ENCODE data around the gene AMPD2. TPM values are rescaled to one million over a fixed set of nuclear protein-coding genes. Genes with fewer than 3 reads are reported as not detected.

AMPD2 gene
- total and polyA plus RNA-seq, 2 experiments from 2014 or later = 61.3 to 79.3 TPM

- 64 to 67% methylated on average over 2 of the region's 2 CpGs for WGBS, 2 experiments (ENCODE audit: low coverage in 1 of 2, low lambda C conversion rate in 2 of 2, missing lambda C conversion rate in 2 of 2)
- Histone ChIP-seq H3K9ac (no peak overlapping the region), H3K27me3 (replicated peaks; ENCODE audit: insufficient read depth) (no peaks in the 10 kb centered on the region), H3K9me3 (ENCODE audit: low read depth) (no peaks in the 10 kb centered on the region), H3K79me2 (ENCODE audit: insufficient read depth) (no peaks in the 10 kb centered on the region), H3K27ac (no peak overlapping the region), H3F3A (ENCODE audit: insufficient read depth) (no peaks in the 10 kb centered on the region), H3K36me3 (ENCODE audit: low read depth) (no peaks in the 10 kb centered on the region), H3K4me2 (ENCODE audit: unreplicated experiment) (no peak overlapping the region), H3K4me1 (ENCODE audit: insufficient read depth) (peaks cover 5% of the 10 kb centered on the region; the same call in 1 of the 2 replicates), H3K9me2 (ENCODE audit: insufficient read depth) (no peaks in the 10 kb centered on the region), H4K20me1 (ENCODE audit: insufficient read depth) (no peaks in the 10 kb centered on the region), H3K4me3 (no peak overlapping the region), H2AFZ (no peak overlapping the region)
- TF ChIP-seq EZH2 (IDR thresholded peaks at IDR 0.05; ENCODE audit: insufficient read depth, poor library complexity, severe bottlenecking) = no peak
- TF ChIP-seq EZH2phosphoT487 (IDR thresholded peaks at IDR 0.05; ENCODE audit: insufficient read depth, low read depth) = no peak
- in situ Hi-C loops (cut with MboI) = no loop called here
- no peak for DNase-seq
Measured at GRCh38 chr1:109661391-109661790, 41.8 kb downstream of the AMPD2 start.

- no peaks in the 10 kb centered on the region for H3K36me3 ChIP-seq (ENCODE audit: low read depth)
- H3K79me2 ChIP-seq (ENCODE audit: insufficient read depth) = no peaks in the 10 kb centered on the region
- H4K20me1 ChIP-seq (ENCODE audit: insufficient read depth) = no peaks in the 10 kb centered on the region
- H3K4me3 ChIP-seq = no peak overlapping the region
- in situ Hi-C loops (cut with MboI) = no loop called here
- no peak for TF ChIP-seq EZH2 (IDR thresholded peaks at IDR 0.05; ENCODE audit: insufficient read depth, poor library complexity, severe bottlenecking)
- no peak for TF ChIP-seq EZH2phosphoT487 (IDR thresholded peaks at IDR 0.05; ENCODE audit: insufficient read depth, low read depth)
- no peaks in the 10 kb centered on the region for H3K9me2 ChIP-seq (ENCODE audit: insufficient read depth)
- peaks cover 10% of the 10 kb centered on the region; the same call in 1 of the 2 replicates for H3K4me1 ChIP-seq (ENCODE audit: insufficient read depth)
- 87 to 91% methylated on average over 1 of the region's 1 CpG for WGBS, 2 experiments (ENCODE audit: low coverage in 1 of 2, low lambda C conversion rate in 2 of 2, missing lambda C conversion rate in 2 of 2)
- H2AFZ ChIP-seq = no peak overlapping the region
- H3K9ac ChIP-seq = no peak overlapping the region
- no peaks in the 10 kb centered on the region for H3K9me3 ChIP-seq (ENCODE audit: low read depth)
- no peaks in the 10 kb centered on the region for H3F3A ChIP-seq (ENCODE audit: insufficient read depth)
- no peak overlapping the region for H3K27ac ChIP-seq
- H3K4me2 ChIP-seq (ENCODE audit: unreplicated experiment) = no peak overlapping the region
- no peak for DNase-seq
- no peaks in the 10 kb centered on the region for H3K27me3 ChIP-seq (replicated peaks; ENCODE audit: insufficient read depth)
Measured at GRCh38 chr1:109664671-109665070, 45.0 kb downstream of the AMPD2 start.

GRCh38 chr1:109667452-109668122 lies 48.0 kb downstream of the AMPD2 start, which contains the start of gene GSTM2:
Gene GSTM2 (plus strand): TSS chr1:109668057. CDS start chr1:109668116, 59 bp downstream.
- H3K9me2 ChIP-seq (ENCODE audit: insufficient read depth) = no peaks in the 10 kb centered on the region
- DNase-seq = peak; percentile 93
- peak within 1 kb of the TSS; percentile 92 for H3K4me2 ChIP-seq (ENCODE audit: unreplicated experiment)
- no peaks in the 10 kb centered on the region for H3K36me3 ChIP-seq (ENCODE audit: low read depth)
- peak within 1 kb of the TSS; percentile 70 for H3K4me3 ChIP-seq
- H2AFZ ChIP-seq = peak within 1 kb of the TSS; percentile 84
- TF ChIP-seq EZH2 (IDR thresholded peaks at IDR 0.05; ENCODE audit: insufficient read depth, poor library complexity, severe bottlenecking) (no peak), EZH2phosphoT487 (IDR thresholded peaks at IDR 0.05; ENCODE audit: insufficient read depth, low read depth) (no peak)
- no peaks in the 10 kb centered on the region for H3K27me3 ChIP-seq (replicated peaks; ENCODE audit: insufficient read depth)
- no peak within 1 kb of the TSS for H3K27ac ChIP-seq
- in situ Hi-C loops (cut with MboI) = no loop called here
- H4K20me1 ChIP-seq (ENCODE audit: insufficient read depth) = no peaks in the 10 kb centered on the region
- peak within 1 kb of the TSS; percentile 67 for H3K9ac ChIP-seq
- H3K79me2 ChIP-seq (ENCODE audit: insufficient read depth) = no peaks in the 10 kb centered on the region
- peaks cover 10% of the 10 kb centered on the region; the same call in 1 of the 2 replicates for H3K4me1 ChIP-seq (ENCODE audit: insufficient read depth)
- no peaks in the 10 kb centered on the region for H3K9me3 ChIP-seq (ENCODE audit: low read depth)
- H3F3A ChIP-seq (ENCODE audit: insufficient read depth) = no peaks in the 10 kb centered on the region
- WGBS, 2 experiments (ENCODE audit: low coverage in 1 of 2, low lambda C conversion rate in 2 of 2, missing lambda C conversion rate in 2 of 2) = 8 to 11% methylated on average over 16 to 22 of the region's 22 CpGs

GRCh38 chr1:109668123-109668775 lies 48.6 kb downstream of the AMPD2 start:
- 6 to 8% methylated on average over 13 to 18 of the region's 26 CpGs for WGBS, 2 experiments (ENCODE audit: low coverage in 1 of 2, low lambda C conversion rate in 2 of 2, missing lambda C conversion rate in 2 of 2)
- Histone ChIP-seq H3K4me2 (ENCODE audit: unreplicated experiment) (peak overlapping the region; percentile 92), H3K4me3 (peak overlapping the region; percentile 70), H4K20me1 (ENCODE audit: insufficient read depth) (no peaks in the 10 kb centered on the region), H3K9ac (peak overlapping the region; percentile 67), H3K27ac (no peak overlapping the region), H3K36me3 (ENCODE audit: low read depth) (no peaks in the 10 kb centered on the region), H2AFZ (peak overlapping the region; percentile 84), H3K9me2 (ENCODE audit: insufficient read depth) (no peaks in the 10 kb centered on the region), H3F3A (ENCODE audit: insufficient read depth) (no peaks in the 10 kb centered on the region), H3K9me3 (ENCODE audit: low read depth) (no peaks in the 10 kb centered on the region), H3K79me2 (ENCODE audit: insufficient read depth) (no peaks in the 10 kb centered on the region), H3K4me1 (ENCODE audit: insufficient read depth) (peaks cover 10% of the 10 kb centered on the region; the same call in 1 of the 2 replicates), H3K27me3 (replicated peaks; ENCODE audit: insufficient read depth) (no peaks in the 10 kb centered on the region)
- DNase-seq = peak; percentile 36
- TF ChIP-seq EZH2 (IDR thresholded peaks at IDR 0.05; ENCODE audit: insufficient read depth, poor library complexity, severe bottlenecking) (no peak), EZH2phosphoT487 (IDR thresholded peaks at IDR 0.05; ENCODE audit: insufficient read depth, low read depth) (no peak)
- in situ Hi-C loops (cut with MboI) = no loop called here
